Suprapubic skin (tissue), 4 donors: ENCODE data around the gene CASD1.

ENCODE experiments used
- EP300 ChIP-seq: sonication (generic); formaldehyde crosslinking; IDR thresholded peaks from one replicate; pipeline ENCODE4 v1.6.1; 2017; ENCODE audit warnings: antibody characterized with exemption
- POLR2A ChIP-seq, 2 donors: fragments of 450-650 bp; IDR thresholded peaks; one replicate each; pipeline ENCODE4 v1.6.1; 2017; ENCODE audit warnings: antibody characterized with exemption in 2 of 2, mild to moderate bottlenecking in 2 of 2, moderate library complexity in 2 of 2
- POLR2AphosphoS5 ChIP-seq, 3 donors: sonication (generic); formaldehyde crosslinking; IDR thresholded peaks; one replicate each; pipeline ENCODE4 v1.6.1; 2017; ENCODE audit warnings: antibody characterized with exemption in 3 of 3
- TF ChIP-seq, protein P1 (sequence below), 2 donors: fragments of 200-600 bp in 1 of 2; fragments of 450-650 bp in 1 of 2; sonication (generic) in 1 of 2; IDR thresholded peaks; one replicate each; pipeline ENCODE4 v1.5.1; 2016 to 2019; ENCODE audit warnings: antibody characterized with exemption in 2 of 2, mild to moderate bottlenecking in 1 of 2, moderate library complexity in 1 of 2

DNA sequence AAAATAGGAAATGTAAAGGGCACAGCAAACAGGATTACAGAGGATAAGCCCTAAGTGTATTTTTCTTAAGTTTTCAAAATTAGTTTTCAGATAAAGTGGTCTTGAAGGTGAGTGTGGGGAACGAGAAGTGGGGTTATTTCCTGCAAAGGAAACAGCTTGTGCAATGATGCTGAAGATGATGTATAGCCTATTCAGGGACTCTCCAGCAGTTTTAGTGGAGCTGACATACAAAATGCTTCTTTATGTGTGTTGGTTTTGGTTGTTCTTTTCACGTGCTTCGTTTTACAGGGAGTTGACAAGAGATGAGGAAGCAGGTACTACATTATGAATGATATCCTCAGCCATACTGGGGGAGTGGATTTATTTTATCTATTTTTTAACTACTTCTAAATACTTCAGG is 20.5 kb downstream of the CASD1 start:
- TF ChIP-seq EP300 (no peak), POLR2A (IDR thresholded peaks at IDR 0.05) (no peak), POLR2AphosphoS5 (IDR thresholded peaks at IDR 0.05) (no peak)
- TF ChIP-seq, protein P1, sequence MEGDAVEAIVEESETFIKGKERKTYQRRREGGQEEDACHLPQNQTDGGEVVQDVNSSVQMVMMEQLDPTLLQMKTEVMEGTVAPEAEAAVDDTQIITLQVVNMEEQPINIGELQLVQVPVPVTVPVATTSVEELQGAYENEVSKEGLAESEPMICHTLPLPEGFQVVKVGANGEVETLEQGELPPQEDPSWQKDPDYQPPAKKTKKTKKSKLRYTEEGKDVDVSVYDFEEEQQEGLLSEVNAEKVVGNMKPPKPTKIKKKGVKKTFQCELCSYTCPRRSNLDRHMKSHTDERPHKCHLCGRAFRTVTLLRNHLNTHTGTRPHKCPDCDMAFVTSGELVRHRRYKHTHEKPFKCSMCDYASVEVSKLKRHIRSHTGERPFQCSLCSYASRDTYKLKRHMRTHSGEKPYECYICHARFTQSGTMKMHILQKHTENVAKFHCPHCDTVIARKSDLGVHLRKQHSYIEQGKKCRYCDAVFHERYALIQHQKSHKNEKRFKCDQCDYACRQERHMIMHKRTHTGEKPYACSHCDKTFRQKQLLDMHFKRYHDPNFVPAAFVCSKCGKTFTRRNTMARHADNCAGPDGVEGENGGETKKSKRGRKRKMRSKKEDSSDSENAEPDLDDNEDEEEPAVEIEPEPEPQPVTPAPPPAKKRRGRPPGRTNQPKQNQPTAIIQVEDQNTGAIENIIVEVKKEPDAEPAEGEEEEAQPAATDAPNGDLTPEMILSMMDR (IDR thresholded peaks at IDR 0.05): no peak
